Lower leg skin (tissue), 4 donors: ENCODE measurements around the gene KRTAP6-3. TPM values are rescaled to one million over a fixed set of nuclear protein-coding genes. Genes with fewer than 3 reads are reported as not detected.

ENCODE experiments used
- DNase-seq, 2 donors: peaks; one replicate each; pipeline ENCODE4 v3.0.0-alpha.2; 2019; ENCODE audit warnings: low spot score in 2 of 2
- H3K4me3 ChIP-seq: fragments of 200-600 bp; sonication (generic); 2 replicates; pipeline ENCODE4 v1.5.1; 2017; ENCODE audit warnings: mild to moderate bottlenecking, low read depth; ENCODE audit not compliant: poor library complexity, severe bottlenecking
- CTCF ChIP-seq, 3 donors: fragments of 450-650 bp; IDR thresholded peaks; one replicate each; pipeline ENCODE4 v1.5.1; 2016; ENCODE audit warnings: antibody characterized with exemption in 3 of 3, mild to moderate bottlenecking in 3 of 3, moderate library complexity in 2 of 3
- POLR2A ChIP-seq, 2 donors: fragments of 450-650 bp; IDR thresholded peaks; one replicate each; pipeline ENCODE4 v1.6.1; 2016 to 2017; ENCODE audit warnings: antibody characterized with exemption in 2 of 2, mild to moderate bottlenecking in 1 of 2, moderate library complexity in 1 of 2
- WGBS, 2 donors: methylation state at CpG; one replicate each; pipeline ENCODE4 v1.1.5; 2018; 5-methylcytosine and 5-hydroxymethylcytosine counted together
- intact Hi-C: fragments of 100-400 bp; cut with DNase I; formaldehyde crosslinking; loops from one replicate; pipeline ENCODE4 v1.15.0; 2023; ENCODE audit warnings: low total_unique reads
- total RNA-seq, 4 donors: library from RNA; depleted of rRNA; stranded (reverse); fragments of >200 nt; gene quantifications; one replicate each; pipeline ENCODE4 v1.1.0, GENCODE V29; 2016

KRTAP6-3 gene
- total RNA-seq, 4 donors from 2014 or later, result not detected

GRCh38 chr21:30613836-30614235, 21.6 kb downstream of the KRTAP6-3 start, which contains the start of gene KRTAP6-1:
TSS of gene KRTAP6-1 (minus strand) at chr21:30613930. CDS start at chr21:30613904, 26 bp downstream.
- no peak for TF ChIP-seq POLR2A (IDR thresholded peaks at IDR 0.05)
- no peak for TF ChIP-seq CTCF (IDR thresholded peaks at IDR 0.05)
- no peak within 1 kb of the TSS for H3K4me3 ChIP-seq
- intact Hi-C loops, result no loop called here
- no peak for DNase-seq
- 70 to 80% methylated on average over 2 of the region's 2 CpGs for WGBS, 2 donors

GRCh38 chr21:30615199-30615598, 23.0 kb downstream of the KRTAP6-3 start:
- no peak for DNase-seq
- H3K4me3 ChIP-seq, result no peak overlapping the region
- intact Hi-C loops, result no loop called here
- TF ChIP-seq POLR2A (IDR thresholded peaks at IDR 0.05) (no peak), CTCF (IDR thresholded peaks at IDR 0.05) (no peak)

- intact Hi-C loops, result no loop called here
- H3K4me3 ChIP-seq, result no peak within 1 kb of the TSS
- DNase-seq, result no peak
- WGBS, 2 donors, result 69 to 74% methylated on average over 2 of the region's 2 CpGs
- no peak for TF ChIP-seq POLR2A (IDR thresholded peaks at IDR 0.05)
Observed at GRCh38 chr21:30616125-30616524, 23.9 kb downstream of the KRTAP6-3 start, which contains the start of gene KRTAP20-1. TSS of gene KRTAP20-1 (plus strand) at chr21:30616425. CDS start at chr21:30616455, 30 bp downstream.

- H3K4me3 ChIP-seq, result no peak overlapping the region
- intact Hi-C loops, result no loop called here
- TF ChIP-seq CTCF (IDR thresholded peaks at IDR 0.05) (no peak), POLR2A (IDR thresholded peaks at IDR 0.05) (no peak)
- no peak for DNase-seq
Observed at GRCh38 chr21:30620080-30620479, 27.8 kb downstream of the KRTAP6-3 start.

GRCh38 chr21:30620522-30620921, 28.3 kb downstream of the KRTAP6-3 start, which contains the start of gene KRTAP20-4:
TSS of gene KRTAP20-4 (plus strand) at chr21:30620627.
- H3K4me3 ChIP-seq, result no peak within 1 kb of the TSS
- no peak for TF ChIP-seq POLR2A (IDR thresholded peaks at IDR 0.05)
- no peak for TF ChIP-seq CTCF (IDR thresholded peaks at IDR 0.05)
- no peak for DNase-seq
- intact Hi-C loops, result no loop called here
- 79 to 87% methylated on average over 3 of the region's 3 CpGs for WGBS, 2 donors

- H3K4me3 ChIP-seq, result no peak overlapping the region
- intact Hi-C loops, result no loop called here
- DNase-seq, result no peak
- TF ChIP-seq CTCF (IDR thresholded peaks at IDR 0.05) (no peak), POLR2A (IDR thresholded peaks at IDR 0.05) (no peak)
- WGBS, 2 donors, result 92 to 97% methylated on average over 3 of the region's 3 CpGs
Observed at GRCh38 chr21:30623362-30623761, 31.1 kb downstream of the KRTAP6-3 start.
